PC-9 (cell line): Measurements from ENCODE around the gene CKB.

Experiments
- EZH2 ChIP-seq: fragments of 200-600 bp; sonication (generic); IDR thresholded peaks from 2 replicates; pipeline ENCODE4 v1.8.0; 2017; ENCODE audit warnings: antibody characterized with exemption, low read depth
- TF ChIP-seq, protein P1 (sequence below): fragments of 200-600 bp; sonication (generic); conservative IDR thresholded peaks from 2 replicates; pipeline ENCODE4 v1.6.1; 2017; ENCODE audit warnings: mixed run types, antibody characterized with exemption, mild to moderate bottlenecking, moderate library complexity

DNA sequence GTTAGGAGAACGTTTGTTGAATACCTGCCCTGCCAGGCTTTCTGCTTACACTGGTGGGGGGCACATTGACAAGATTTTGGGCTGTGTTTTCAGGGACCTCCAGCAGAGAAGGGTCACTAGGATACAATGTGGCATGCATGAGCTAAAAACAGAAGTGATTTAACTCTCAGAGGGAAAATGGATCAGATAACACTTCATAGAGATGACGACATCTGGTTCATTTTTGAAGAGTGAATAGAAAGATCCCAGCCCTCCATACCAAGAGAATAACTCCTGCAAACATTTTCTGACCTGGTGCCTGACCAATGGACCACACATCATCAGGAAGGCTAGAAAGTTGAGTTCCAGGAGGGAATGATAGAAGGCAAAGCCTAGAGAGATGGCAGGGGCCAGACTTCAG is 33.7 kb downstream of the CKB start:
- TF ChIP-seq EZH2, result no peak
- TF ChIP-seq, protein P1, sequence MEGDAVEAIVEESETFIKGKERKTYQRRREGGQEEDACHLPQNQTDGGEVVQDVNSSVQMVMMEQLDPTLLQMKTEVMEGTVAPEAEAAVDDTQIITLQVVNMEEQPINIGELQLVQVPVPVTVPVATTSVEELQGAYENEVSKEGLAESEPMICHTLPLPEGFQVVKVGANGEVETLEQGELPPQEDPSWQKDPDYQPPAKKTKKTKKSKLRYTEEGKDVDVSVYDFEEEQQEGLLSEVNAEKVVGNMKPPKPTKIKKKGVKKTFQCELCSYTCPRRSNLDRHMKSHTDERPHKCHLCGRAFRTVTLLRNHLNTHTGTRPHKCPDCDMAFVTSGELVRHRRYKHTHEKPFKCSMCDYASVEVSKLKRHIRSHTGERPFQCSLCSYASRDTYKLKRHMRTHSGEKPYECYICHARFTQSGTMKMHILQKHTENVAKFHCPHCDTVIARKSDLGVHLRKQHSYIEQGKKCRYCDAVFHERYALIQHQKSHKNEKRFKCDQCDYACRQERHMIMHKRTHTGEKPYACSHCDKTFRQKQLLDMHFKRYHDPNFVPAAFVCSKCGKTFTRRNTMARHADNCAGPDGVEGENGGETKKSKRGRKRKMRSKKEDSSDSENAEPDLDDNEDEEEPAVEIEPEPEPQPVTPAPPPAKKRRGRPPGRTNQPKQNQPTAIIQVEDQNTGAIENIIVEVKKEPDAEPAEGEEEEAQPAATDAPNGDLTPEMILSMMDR, result no peak
